Amygdala (tissue), 56 donors: ENCODE data around the gene PPP2R5E.
A peak's percentile ranks its signal among the peaks of the same experiment; 100 is the strongest.
"Not testable (repeated sequence)": the region's sequence is repeated elsewhere in the genome, so short reads cannot be mapped to it uniquely, and the experiment has no call there.

Experiments used
- DNase-seq, 56 donors: peaks; one replicate each; lab custom pipeline; 2025; lab: John Stamatoyannopoulos, UW

The PPP2R5E gene

GRCh38 chr14:63543000-63543825, at the start of gene PPP2R5E:
PPP2R5E (minus strand) TSS chr14:63543377; CDS start chr14:63539685, 3,692 bp downstream.
- peak; percentile 78 to 99 (median 98) for DNase-seq

DNA sequence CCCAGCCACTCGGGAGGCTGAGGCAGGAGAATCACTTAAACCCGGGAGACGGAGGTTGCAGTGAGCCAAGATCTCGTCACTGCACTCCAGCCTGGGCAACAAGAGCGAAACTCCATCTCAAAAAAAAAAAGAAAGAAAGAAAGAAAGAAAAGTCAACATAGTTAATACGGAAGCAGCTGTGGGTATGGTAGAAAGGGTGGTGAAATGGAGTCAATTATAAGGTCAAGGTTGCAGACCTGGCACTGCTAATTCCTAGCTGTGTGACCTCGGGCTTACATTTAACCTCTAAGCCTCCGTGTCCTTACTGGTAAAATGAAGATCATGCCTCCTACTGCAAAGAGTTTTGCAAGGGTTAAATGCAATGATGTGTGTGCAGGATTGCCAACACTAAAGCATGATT, 39.9 kb upstream of the PPP2R5E start:
- DNase-seq: not testable (repeated sequence)

DNA sequence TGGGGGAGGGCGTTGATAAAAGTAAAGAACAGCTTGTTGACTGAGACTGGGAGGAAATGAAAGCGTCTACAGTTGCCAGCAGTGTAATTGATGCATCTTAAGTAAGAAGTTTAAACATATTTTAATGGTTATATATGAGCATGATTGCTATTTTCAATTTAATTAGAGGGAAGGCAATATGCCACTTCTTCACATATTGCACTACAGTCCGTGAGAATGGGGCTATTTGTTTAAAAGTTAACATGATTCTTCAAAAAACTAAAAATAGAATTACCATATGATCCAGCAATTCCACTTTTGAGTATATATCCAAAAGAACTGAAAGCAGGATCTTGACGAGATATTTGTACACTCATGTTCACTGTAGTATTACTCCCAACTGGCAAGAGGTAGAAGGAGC, 38.3 kb upstream of the PPP2R5E start:
- DNase-seq: no peak

- DNase-seq: no peak
These were observed 35.1 kb upstream of the PPP2R5E start for GRCh38 chr14:63578300-63578699.

DNA sequence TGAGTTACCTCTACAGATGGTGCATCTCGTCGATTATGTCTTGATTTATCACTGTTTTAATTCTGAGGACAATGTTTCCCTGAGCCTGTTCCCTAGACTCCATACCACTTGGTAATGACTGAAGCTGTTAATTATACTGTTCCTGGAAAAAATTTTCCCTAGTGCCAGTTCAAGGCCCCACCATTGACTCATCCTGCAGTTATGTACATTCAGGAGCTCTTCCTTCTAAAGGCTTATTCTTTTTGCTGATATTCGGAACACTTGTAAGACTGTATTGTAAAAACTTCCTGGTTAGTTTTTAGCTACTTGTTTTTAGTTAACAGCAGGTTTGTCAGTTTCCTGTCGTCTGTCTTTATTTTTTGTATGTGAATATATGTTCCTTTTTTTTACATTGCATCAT, 30.4 kb upstream of the PPP2R5E start:
- DNase-seq: no peak

DNA sequence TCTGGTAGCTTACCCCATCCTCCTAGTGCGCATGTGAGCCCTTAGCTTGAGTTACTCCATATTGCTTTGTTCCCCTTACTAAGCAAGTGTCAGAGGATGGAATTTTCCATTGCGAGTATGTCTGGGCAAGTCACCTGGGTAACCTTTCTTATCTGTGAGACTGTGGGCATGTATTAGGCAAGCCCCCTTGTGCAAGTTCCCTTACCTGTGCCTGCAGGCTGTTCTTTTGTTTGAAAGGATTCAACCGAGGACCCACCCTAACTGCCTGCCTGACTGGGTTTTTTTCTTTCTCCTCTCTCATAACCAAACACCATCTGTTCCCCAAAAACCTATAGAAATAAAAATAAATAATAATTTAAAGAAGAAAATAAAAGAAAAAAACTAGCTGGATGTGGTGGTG, 22.3 kb upstream of the PPP2R5E start:
- DNase-seq: no peak

GRCh38 chr14:63564318-63564717, 21.1 kb upstream of the PPP2R5E start:
- DNase-seq: no peak

GRCh38 chr14:63563370-63564026, 20.3 kb upstream of the PPP2R5E start:
- no peak for DNase-seq

DNA sequence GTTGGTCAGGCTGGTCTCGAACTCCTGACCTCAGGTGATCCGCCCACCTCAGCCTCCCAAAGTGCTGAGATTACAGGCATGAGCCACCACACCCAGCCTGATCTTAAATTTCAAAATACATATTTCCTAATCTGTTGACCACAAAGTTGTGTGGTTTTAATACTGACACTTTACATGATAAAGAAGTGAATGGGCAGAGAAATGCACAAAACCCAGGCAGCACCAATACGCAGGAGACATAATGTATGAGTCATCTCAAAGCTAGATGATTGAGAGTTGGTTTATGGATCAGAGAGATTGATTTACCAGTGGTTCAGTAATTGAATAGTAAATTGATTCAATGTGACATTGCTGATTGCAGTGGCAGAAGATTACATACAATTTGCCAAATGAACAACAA, 19.2 kb upstream of the PPP2R5E start:
- no peak for DNase-seq

- DNase-seq: no peak
These were observed 12.4 kb upstream of the PPP2R5E start for GRCh38 chr14:63555572-63555971.

- no peak for DNase-seq
These were observed 8.2 kb upstream of the PPP2R5E start for GRCh38 chr14:63551332-63551731.

- DNase-seq: no peak
These were observed 4.7 kb upstream of the PPP2R5E start for GRCh38 chr14:63547798-63548335.

DNA sequence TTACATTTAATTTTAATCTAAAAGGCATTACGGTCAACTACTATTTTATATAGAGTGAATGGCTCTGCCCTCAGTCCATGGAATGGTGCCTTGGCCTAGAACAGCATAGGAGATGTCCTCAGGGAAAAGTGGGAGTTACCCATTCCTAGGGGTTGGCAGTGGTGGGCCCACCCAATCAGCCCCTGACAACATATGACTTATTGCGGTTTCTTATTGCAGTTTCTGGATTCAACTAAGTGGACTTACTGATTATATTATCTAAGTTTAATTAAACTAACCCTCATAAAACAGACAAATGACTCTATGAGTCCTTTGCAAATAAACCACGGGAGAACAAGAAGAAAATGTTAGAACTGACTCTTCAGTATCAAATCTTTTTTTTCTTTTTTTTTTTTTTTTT, 2.3 kb upstream of the PPP2R5E start:
- no peak for DNase-seq

GRCh38 chr14:63544591-63545299, 1.6 kb upstream of the PPP2R5E start:
- peak in 1 of 56 donors; percentile 12 for DNase-seq

- peak in 4 of 56 donors; percentile 39 to 47 (median 46) for DNase-seq
These were observed 739 bp upstream of the PPP2R5E start for GRCh38 chr14:63543826-63544406.

GRCh38 chr14:63542231-63542999, 762 bp downstream of the PPP2R5E start:
- peak in 17 of 56 donors; percentile 6 to 62 (median 23) for DNase-seq

DNA sequence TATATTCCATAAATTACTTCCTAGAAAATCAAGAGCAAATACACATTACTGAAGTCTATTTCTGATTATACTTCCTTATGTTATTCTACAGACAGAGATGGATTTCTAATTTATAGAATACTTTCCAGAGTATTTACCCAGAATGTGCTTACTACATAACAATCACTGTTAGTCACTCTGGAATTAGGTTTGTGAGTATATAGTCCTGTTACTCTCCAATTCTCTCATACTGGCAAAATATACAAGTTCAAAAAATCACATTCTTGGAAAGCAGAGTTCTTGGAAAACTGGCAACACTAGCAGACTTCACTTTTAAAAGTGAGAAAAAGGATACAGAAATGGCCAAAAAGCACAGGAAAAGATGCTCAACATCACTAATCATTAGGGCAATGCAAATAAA, 7.3 kb downstream of the PPP2R5E start:
- DNase-seq: no peak

GRCh38 chr14:63533474-63533873, 9.7 kb downstream of the PPP2R5E start:
- DNase-seq: no peak

DNA sequence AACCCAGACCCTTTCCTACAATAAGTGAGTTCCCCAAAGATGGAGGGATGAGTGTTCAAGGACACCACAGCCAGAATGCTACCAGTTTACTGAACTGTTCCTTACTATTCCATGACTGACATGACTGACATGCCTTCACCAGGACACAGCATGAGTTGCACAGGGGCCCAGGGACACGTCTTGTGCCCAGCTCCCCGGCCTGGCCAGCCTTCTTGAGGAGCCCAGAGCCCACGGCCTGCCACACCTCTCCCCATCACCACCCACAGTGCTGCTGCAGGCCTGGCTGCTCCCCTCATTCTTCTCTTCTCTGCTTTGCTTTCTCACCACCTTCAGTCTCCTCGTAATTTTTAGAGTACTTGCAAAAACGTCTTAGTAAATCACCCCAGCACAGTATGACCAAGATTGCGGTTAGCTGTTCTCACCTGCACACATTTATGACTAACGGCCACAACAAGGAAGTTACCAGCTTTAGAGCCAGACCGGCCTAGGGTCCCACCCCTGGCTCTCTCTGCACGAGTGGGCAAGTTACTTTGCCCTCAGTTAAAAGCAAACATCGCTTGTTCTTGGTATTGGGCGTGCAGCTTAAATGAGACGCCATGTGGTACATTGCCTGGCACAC, 18.5 kb downstream of the PPP2R5E start:
- peak in 1 of 56 donors; percentile 1 for DNase-seq
